GM23338 (cell line): ENCODE measurements around the gene GPC6. TPM values are rescaled to one million over a fixed set of nuclear protein-coding genes. Genes with fewer than 3 reads are reported as not detected.

Source experiments
- ATAC-seq: fragments of 200-7000 bp; cut with Tn5 transposase; 3 replicates; pipeline ENCODE4 v1.9.1; 2020
- DNase-seq: peaks from one replicate; pipeline ENCODE4 v3.0.0-alpha.2; 2015; ENCODE audit warnings: low spot score
- H2AFZ ChIP-seq: fragments of 200-600 bp; sonication (generic); 2 replicates; pipeline ENCODE4 v1.8.0; 2016; ENCODE audit warnings: antibody characterized with exemption, mild to moderate bottlenecking, moderate library complexity
- H3F3A ChIP-seq: fragments of 200-600 bp; sonication (generic); replicated peaks from 2 replicates; pipeline ENCODE4 v1.8.0; 2017; ENCODE audit warnings: antibody characterized with exemption, mixed run types, low read depth
- H3K27ac ChIP-seq: fragments of 200-600 bp; sonication (generic); 2 replicates; pipeline ENCODE4 v1.6.1; 2016; ENCODE audit warnings: low read depth
- H3K27me3 ChIP-seq: fragments of 200-600 bp; sonication (generic); 2 replicates; pipeline ENCODE4 v1.8.0; 2016; ENCODE audit warnings: mild to moderate bottlenecking, mixed run types, moderate library complexity; ENCODE audit not compliant: insufficient read depth
- H3K36me3 ChIP-seq: fragments of 200-600 bp; sonication (generic); 2 replicates; pipeline ENCODE4 v1.8.0; 2016; ENCODE audit warnings: mild to moderate bottlenecking; ENCODE audit not compliant: insufficient read depth
- H3K4me1 ChIP-seq: fragments of 200-600 bp; sonication (generic); 2 replicates; pipeline ENCODE4 v1.8.0; 2016; ENCODE audit warnings: mild to moderate bottlenecking, moderate library complexity; ENCODE audit not compliant: insufficient read depth
- H3K4me2 ChIP-seq: fragments of 200-600 bp; sonication (generic); 2 replicates; pipeline ENCODE4 v1.7.1; 2017; ENCODE audit warnings: mixed run types
- H3K4me3 ChIP-seq: fragments of 200-600 bp; sonication (generic); 2 replicates; pipeline ENCODE4 v1.6.1; 2016; ENCODE audit warnings: mixed run types
- H3K79me2 ChIP-seq: fragments of 200-600 bp; sonication (generic); replicated peaks from 2 replicates; pipeline ENCODE4 v1.8.0; 2017; ENCODE audit warnings: mild to moderate bottlenecking; ENCODE audit not compliant: insufficient read depth
- H3K9me2 ChIP-seq: fragments of 200-600 bp; sonication (generic); 2 replicates; pipeline ENCODE4 v1.8.0; 2017; ENCODE audit not compliant: insufficient read depth
- H4K20me1 ChIP-seq: fragments of 200-600 bp; sonication (generic); replicated peaks from 2 replicates; pipeline ENCODE4 v1.8.0; 2017; ENCODE audit warnings: mild to moderate bottlenecking; ENCODE audit not compliant: insufficient read depth
- H3K27ac Mint-ChIP-seq: 2 replicates; pipeline ENCODE4 v1.8.0; 2020; ENCODE audit warnings: inconsistent platforms, mild to moderate bottlenecking, moderate library complexity, mixed read lengths
- H3K27me3 Mint-ChIP-seq: 3 replicates; pipeline ENCODE4 v1.8.0; 2022; ENCODE audit warnings: low read depth, mild to moderate bottlenecking, moderate library complexity, mixed read lengths, inconsistent platforms; ENCODE audit not compliant: insufficient read depth, poor library complexity
- H3K36me3 Mint-ChIP-seq: 3 replicates; pipeline ENCODE4 v1.8.0; 2021; ENCODE audit warnings: low read depth, mild to moderate bottlenecking, inconsistent platforms, moderate library complexity, mixed read lengths
- H3K4me1 Mint-ChIP-seq: 3 replicates; pipeline ENCODE4 v1.8.0; 2020; ENCODE audit warnings: mild to moderate bottlenecking, inconsistent platforms, mixed read lengths
- H3K4me3 Mint-ChIP-seq: 3 replicates; pipeline ENCODE4 v1.8.0; 2021; ENCODE audit warnings: moderate library complexity, mild to moderate bottlenecking, inconsistent platforms, mixed read lengths
- H3K9me3 Mint-ChIP-seq: 3 replicates; pipeline ENCODE4 v1.8.0; 2020; ENCODE audit warnings: moderate library complexity, mild to moderate bottlenecking, inconsistent platforms, mixed read lengths
- CREB1 ChIP-seq: fragments of 250-450 bp; sonication (Bioruptor Pico); IDR thresholded peaks from 2 replicates; pipeline ENCODE4 v1.5.0; 2020; ENCODE audit warnings: low read depth, mild to moderate bottlenecking, moderate library complexity
- ETS1 ChIP-seq: IDR thresholded peaks from 2 replicates; pipeline ENCODE4 v1.6.1; 2016; ENCODE audit warnings: antibody characterized with exemption
- EZH2 ChIP-seq: fragments of 200-600 bp; sonication (generic); IDR thresholded peaks from one replicate; pipeline ENCODE4 v1.8.0; 2017; ENCODE audit warnings: antibody characterized with exemption, mild to moderate bottlenecking, low read depth; ENCODE audit not compliant: unreplicated experiment
- EZH2phosphoT487 ChIP-seq: fragments of 200-600 bp; sonication (generic); IDR thresholded peaks from one replicate; pipeline ENCODE4 v1.8.1; 2018; ENCODE audit warnings: antibody characterized with exemption; ENCODE audit not compliant: unreplicated experiment
- NANOG ChIP-seq: IDR thresholded peaks from 2 replicates; pipeline ENCODE4 v1.6.1; 2016; ENCODE audit warnings: antibody characterized with exemption, borderline replicate concordance
- POLR2AphosphoS5 ChIP-seq: IDR thresholded peaks from 2 replicates; pipeline ENCODE4 v1.6.1; 2016; ENCODE audit warnings: antibody characterized with exemption, low read depth
- STAT1 ChIP-seq: IDR thresholded peaks from one replicate; pipeline ENCODE4 v1.6.1; 2016; ENCODE audit warnings: antibody characterized with exemption; ENCODE audit not compliant: unreplicated experiment
- ZNF114 ChIP-seq: fragments of 250-450 bp; sonication (Bioruptor Pico); IDR thresholded peaks from 2 replicates; pipeline ENCODE4 v1.5.0; 2020; ENCODE audit warnings: mild to moderate bottlenecking, moderate library complexity
- ZNF331 ChIP-seq: fragments of 250-450 bp; sonication (Bioruptor Pico); IDR thresholded peaks from 2 replicates; pipeline ENCODE4 v1.5.0; 2020; ENCODE audit warnings: low read depth, mild to moderate bottlenecking, moderate library complexity
- polyA plus RNA-seq: library from polyadenylated mRNA; unstranded; fragments of >200 nt; fragmentation: Nextera tagmentation; extraction: Ambion mirVana; gene quantifications from 2 replicates; pipeline ENCODE4 v1.2.1, GENCODE V29; 2016
- total RNA-seq: library from RNA; depleted of rRNA; stranded (reverse); fragments of >200 nt; shearing (Covaris generic); gene quantifications from 2 replicates; pipeline ENCODE4 v1.2.3, GENCODE V29; 2014
- TF ChIP-seq, protein P1 (sequence below): fragments of 250-450 bp; sonication (Bioruptor Pico); IDR thresholded peaks from 2 replicates; pipeline ENCODE4 v1.5.0; 2020; ENCODE audit warnings: mild to moderate bottlenecking, moderate library complexity
- TF ChIP-seq, protein P2 (sequence below): IDR thresholded peaks from one replicate; pipeline ENCODE4 v1.6.1; 2018; ENCODE audit warnings: antibody characterized with exemption; ENCODE audit not compliant: unreplicated experiment
- TF ChIP-seq, protein P3 (sequence below), 2 experiments: fragments of 200-600 bp in 1 of 2; sonication (generic) in 1 of 2; conservative IDR thresholded peaks; 2 replicates each; pipeline versions ENCODE4 v1.5.1 to v1.6.1; 2016 to 2017; ENCODE audit warnings: antibody characterized with exemption in 2 of 2, low read depth in 2 of 2, mild to moderate bottlenecking in 2 of 2, moderate library complexity in 1 of 2

GPC6 gene
- total and polyA plus RNA-seq, 2 experiments from 2014 or later: 6.4 to 28.6 TPM

DNA sequence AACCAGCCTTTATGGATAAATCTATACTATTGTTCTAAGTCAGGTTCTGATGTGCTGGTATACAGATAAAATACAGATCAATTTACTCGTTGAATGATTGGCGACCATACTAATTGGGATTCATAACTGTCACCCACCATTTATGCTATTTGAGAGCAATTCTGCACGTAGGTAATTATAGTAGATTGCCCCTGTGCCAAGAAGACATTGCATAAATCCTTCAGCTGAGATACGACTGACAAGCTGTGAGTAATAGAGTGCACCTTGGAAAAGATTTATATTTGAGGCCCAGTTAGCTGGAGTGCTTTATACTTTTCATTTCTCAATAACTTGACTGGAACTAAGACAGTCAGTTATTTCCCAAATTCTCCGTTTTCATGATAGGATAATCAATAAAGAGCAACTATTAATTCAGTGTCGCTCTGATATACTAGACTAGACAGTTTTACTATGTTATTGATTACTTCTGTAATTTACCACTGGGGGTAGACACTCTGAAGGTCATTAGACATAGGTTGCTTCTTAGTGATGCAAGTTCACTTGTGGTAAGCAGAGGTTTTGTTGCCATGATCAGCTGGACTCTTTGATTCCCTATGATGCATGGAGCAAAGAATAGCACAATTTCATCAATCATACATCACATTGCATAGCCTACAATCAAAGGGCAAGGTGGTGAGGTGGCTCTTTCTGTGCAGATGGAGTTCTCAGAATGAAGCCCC, 536.3 kb downstream of the GPC6 start (continued):
- TF ChIP-seq, protein P1, sequence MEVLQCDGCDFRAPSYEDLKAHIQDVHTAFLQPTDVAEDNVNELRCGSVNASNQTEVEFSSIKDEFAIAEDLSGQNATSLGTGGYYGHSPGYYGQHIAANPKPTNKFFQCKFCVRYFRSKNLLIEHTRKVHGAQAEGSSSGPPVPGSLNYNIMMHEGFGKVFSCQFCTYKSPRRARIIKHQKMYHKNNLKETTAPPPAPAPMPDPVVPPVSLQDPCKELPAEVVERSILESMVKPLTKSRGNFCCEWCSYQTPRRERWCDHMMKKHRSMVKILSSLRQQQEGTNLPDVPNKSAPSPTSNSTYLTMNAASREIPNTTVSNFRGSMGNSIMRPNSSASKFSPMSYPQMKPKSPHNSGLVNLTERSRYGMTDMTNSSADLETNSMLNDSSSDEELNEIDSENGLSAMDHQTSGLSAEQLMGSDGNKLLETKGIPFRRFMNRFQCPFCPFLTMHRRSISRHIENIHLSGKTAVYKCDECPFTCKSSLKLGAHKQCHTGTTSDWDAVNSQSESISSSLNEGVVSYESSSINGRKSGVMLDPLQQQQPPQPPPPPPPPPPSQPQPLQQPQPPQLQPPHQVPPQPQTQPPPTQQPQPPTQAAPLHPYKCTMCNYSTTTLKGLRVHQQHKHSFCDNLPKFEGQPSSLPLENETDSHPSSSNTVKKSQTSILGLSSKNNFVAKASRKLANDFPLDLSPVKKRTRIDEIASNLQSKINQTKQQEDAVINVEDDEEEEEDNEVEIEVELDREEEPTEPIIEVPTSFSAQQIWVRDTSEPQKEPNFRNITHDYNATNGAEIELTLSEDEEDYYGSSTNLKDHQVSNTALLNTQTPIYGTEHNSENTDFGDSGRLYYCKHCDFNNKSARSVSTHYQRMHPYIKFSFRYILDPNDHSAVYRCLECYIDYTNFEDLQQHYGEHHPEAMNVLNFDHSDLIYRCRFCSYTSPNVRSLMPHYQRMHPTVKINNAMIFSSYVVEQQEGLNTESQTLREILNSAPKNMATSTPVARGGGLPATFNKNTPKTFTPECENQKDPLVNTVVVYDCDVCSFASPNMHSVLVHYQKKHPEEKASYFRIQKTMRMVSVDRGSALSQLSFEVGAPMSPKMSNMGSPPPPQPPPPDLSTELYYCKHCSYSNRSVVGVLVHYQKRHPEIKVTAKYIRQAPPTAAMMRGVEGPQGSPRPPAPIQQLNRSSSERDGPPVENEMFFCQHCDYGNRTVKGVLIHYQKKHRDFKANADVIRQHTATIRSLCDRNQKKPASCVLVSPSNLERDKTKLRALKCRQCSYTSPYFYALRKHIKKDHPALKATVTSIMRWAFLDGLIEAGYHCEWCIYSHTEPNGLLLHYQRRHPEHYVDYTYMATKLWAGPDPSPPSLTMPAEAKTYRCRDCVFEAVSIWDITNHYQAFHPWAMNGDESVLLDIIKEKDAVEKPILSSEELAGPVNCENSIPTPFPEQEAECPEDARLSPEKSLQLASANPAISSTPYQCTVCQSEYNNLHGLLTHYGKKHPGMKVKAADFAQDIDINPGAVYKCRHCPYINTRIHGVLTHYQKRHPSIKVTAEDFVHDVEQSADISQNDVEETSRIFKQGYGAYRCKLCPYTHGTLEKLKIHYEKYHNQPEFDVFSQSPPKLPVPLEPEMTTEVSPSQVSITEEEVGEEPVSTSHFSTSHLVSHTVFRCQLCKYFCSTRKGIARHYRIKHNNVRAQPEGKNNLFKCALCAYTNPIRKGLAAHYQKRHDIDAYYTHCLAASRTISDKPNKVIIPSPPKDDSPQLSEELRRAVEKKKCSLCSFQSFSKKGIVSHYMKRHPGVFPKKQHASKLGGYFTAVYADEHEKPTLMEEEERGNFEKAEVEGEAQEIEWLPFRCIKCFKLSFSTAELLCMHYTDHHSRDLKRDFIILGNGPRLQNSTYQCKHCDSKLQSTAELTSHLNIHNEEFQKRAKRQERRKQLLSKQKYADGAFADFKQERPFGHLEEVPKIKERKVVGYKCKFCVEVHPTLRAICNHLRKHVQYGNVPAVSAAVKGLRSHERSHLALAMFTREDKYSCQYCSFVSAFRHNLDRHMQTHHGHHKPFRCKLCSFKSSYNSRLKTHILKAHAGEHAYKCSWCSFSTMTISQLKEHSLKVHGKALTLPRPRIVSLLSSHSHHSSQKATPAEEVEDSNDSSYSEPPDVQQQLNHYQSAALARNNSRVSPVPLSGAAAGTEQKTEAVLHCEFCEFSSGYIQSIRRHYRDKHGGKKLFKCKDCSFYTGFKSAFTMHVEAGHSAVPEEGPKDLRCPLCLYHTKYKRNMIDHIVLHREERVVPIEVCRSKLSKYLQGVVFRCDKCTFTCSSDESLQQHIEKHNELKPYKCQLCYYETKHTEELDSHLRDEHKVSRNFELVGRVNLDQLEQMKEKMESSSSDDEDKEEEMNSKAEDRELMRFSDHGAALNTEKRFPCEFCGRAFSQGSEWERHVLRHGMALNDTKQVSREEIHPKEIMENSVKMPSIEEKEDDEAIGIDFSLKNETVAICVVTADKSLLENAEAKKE (CRISPR knock-in tag): no peak
- TF ChIP-seq ZNF114 (CRISPR knock-in tag): no peak
- no peak for TF ChIP-seq CREB1
- no peak for TF ChIP-seq STAT1
- TF ChIP-seq EZH2phosphoT487: no peak
- TF ChIP-seq EZH2: no peak

DNA sequence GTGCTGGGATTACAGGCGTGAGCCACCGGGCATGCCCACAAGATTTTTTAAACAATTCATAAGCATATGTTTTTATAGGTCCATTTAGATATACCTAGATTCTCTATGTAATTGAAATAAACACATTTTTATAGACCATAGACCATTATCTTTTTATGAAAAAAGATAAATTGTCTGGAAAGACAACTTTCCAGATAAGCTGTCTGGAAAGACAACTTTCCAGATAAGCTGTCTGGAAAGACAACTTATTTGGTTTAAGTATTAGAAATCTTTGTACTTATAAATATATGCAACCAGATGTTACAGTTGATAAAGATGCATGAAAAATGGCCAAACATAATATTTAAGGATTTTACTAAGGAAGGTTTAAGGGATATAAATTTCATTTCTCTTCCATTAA, 538.5 kb downstream of the GPC6 start:
- no peak overlapping the region for H2AFZ ChIP-seq
- Mint-ChIP-seq H3K4me1 (peaks cover 3% of the 10 kb centered on the region; the same call in 2 of the 3 replicates), H3K27ac (no peak overlapping the region), H3K36me3 (peaks cover 19% of the 10 kb centered on the region; the same call in 2 of the 3 replicates), H3K9me3 (peaks cover 22% of the 10 kb centered on the region), H3K27me3 (peaks cover 2% of the 10 kb centered on the region), H3K4me3 (no peak overlapping the region)
- H3K27ac ChIP-seq: no peak overlapping the region
- H3K27me3 ChIP-seq: no peaks in the 10 kb centered on the region
- H3F3A ChIP-seq: no peaks in the 10 kb centered on the region
- H3K79me2 ChIP-seq: no peaks in the 10 kb centered on the region; the same call in 1 of the 2 replicates
- no peaks in the 10 kb centered on the region for H3K36me3 ChIP-seq
- H3K9me2 ChIP-seq: no peaks in the 10 kb centered on the region
- ATAC-seq (no peak), DNase-seq (no peak)
- H3K4me2 ChIP-seq: no peak overlapping the region
- H3K4me3 ChIP-seq: no peak overlapping the region
- H3K4me1 ChIP-seq: 0 out of 2 replicates have a peak, but pooled peaks cover 5% of the 10 kb centered on the region
- H4K20me1 ChIP-seq: no peaks in the 10 kb centered on the region
- TF ChIP-seq, protein P2, sequence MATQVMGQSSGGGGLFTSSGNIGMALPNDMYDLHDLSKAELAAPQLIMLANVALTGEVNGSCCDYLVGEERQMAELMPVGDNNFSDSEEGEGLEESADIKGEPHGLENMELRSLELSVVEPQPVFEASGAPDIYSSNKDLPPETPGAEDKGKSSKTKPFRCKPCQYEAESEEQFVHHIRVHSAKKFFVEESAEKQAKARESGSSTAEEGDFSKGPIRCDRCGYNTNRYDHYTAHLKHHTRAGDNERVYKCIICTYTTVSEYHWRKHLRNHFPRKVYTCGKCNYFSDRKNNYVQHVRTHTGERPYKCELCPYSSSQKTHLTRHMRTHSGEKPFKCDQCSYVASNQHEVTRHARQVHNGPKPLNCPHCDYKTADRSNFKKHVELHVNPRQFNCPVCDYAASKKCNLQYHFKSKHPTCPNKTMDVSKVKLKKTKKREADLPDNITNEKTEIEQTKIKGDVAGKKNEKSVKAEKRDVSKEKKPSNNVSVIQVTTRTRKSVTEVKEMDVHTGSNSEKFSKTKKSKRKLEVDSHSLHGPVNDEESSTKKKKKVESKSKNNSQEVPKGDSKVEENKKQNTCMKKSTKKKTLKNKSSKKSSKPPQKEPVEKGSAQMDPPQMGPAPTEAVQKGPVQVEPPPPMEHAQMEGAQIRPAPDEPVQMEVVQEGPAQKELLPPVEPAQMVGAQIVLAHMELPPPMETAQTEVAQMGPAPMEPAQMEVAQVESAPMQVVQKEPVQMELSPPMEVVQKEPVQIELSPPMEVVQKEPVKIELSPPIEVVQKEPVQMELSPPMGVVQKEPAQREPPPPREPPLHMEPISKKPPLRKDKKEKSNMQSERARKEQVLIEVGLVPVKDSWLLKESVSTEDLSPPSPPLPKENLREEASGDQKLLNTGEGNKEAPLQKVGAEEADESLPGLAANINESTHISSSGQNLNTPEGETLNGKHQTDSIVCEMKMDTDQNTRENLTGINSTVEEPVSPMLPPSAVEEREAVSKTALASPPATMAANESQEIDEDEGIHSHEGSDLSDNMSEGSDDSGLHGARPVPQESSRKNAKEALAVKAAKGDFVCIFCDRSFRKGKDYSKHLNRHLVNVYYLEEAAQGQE: no peak
- TF ChIP-seq CREB1 (no peak), EZH2phosphoT487 (no peak), ETS1 (no peak), NANOG (no peak), ZNF331 (CRISPR knock-in tag) (no peak), POLR2AphosphoS5 (no peak), ZNF114 (CRISPR knock-in tag) (no peak), EZH2 (no peak)
- TF ChIP-seq, protein P3, sequence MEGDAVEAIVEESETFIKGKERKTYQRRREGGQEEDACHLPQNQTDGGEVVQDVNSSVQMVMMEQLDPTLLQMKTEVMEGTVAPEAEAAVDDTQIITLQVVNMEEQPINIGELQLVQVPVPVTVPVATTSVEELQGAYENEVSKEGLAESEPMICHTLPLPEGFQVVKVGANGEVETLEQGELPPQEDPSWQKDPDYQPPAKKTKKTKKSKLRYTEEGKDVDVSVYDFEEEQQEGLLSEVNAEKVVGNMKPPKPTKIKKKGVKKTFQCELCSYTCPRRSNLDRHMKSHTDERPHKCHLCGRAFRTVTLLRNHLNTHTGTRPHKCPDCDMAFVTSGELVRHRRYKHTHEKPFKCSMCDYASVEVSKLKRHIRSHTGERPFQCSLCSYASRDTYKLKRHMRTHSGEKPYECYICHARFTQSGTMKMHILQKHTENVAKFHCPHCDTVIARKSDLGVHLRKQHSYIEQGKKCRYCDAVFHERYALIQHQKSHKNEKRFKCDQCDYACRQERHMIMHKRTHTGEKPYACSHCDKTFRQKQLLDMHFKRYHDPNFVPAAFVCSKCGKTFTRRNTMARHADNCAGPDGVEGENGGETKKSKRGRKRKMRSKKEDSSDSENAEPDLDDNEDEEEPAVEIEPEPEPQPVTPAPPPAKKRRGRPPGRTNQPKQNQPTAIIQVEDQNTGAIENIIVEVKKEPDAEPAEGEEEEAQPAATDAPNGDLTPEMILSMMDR (conservative IDR thresholded peaks at IDR 0.05; ENCODE audit: low read depth in 2 of 2): no peak
